ENCODE measurements around the gene PTPRCAP. TPM values are rescaled to one million over a fixed set of nuclear protein-coding genes. Genes with fewer than 3 reads are reported as not detected.
A peak's percentile ranks its signal among the peaks of the same experiment; 100 is the strongest.

The PTPRCAP gene
- polyA plus RNA-seq, 1 donor, result 6.8 TPM

- no peak overlapping the region for H3K27ac ChIP-seq (ENCODE audit: low read length)
- no peak overlapping the region for H3K4me3 ChIP-seq (ENCODE audit: low read length)
- no peaks in the 10 kb centered on the region for H3K27me3 ChIP-seq (ENCODE audit: control insufficient read depth, insufficient read depth, low read length)
- H3K36me3 ChIP-seq (ENCODE audit: control insufficient read depth, insufficient read depth, low read length), result peaks cover 41% of the 10 kb centered on the region
- no CpG with 5 or more reads among the region's 18 CpGs for WGBS (ENCODE audit: insufficient coverage, low lambda C conversion rate)
- no peak for DNase-seq
- peaks cover 2% of the 10 kb centered on the region for H3K9me3 ChIP-seq (ENCODE audit: control insufficient read depth, low read depth, low read length)
- peaks cover 15% of the 10 kb centered on the region for H3K4me1 ChIP-seq (ENCODE audit: control insufficient read depth, insufficient read depth, low read length)
Observed at GRCh38 chr11:67393437-67393836, 44.0 kb downstream of the PTPRCAP start.

GRCh38 chr11:67392183-67392715 is 45.2 kb downstream of the PTPRCAP start:
- Histone ChIP-seq H3K27ac (ENCODE audit: low read length) (peak overlapping the region; percentile 49), H3K4me1 (ENCODE audit: control insufficient read depth, insufficient read depth, low read length) (peaks cover 15% of the 10 kb centered on the region), H3K27me3 (ENCODE audit: control insufficient read depth, insufficient read depth, low read length) (no peaks in the 10 kb centered on the region), H3K9me3 (ENCODE audit: control insufficient read depth, low read depth, low read length) (peaks cover 2% of the 10 kb centered on the region), H3K36me3 (ENCODE audit: control insufficient read depth, insufficient read depth, low read length) (peaks cover 29% of the 10 kb centered on the region), H3K4me3 (ENCODE audit: low read length) (peak overlapping the region; percentile 89)
- WGBS (ENCODE audit: insufficient coverage, low lambda C conversion rate), result no CpG with 5 or more reads among the region's 31 CpGs
- no peak for DNase-seq

GRCh38 chr11:67391304-67392182 is 45.9 kb downstream of the PTPRCAP start, which contains the start of gene RAD9A:
Gene RAD9A (plus strand): TSS chr11:67391986. CDS start chr11:67392045, 59 bp downstream.
- peak within 1 kb of the TSS; percentile 90 for H3K27ac ChIP-seq (ENCODE audit: low read length)
- no CpG with 5 or more reads among the region's 75 CpGs for whole genome bisulfite sequencing (ENCODE audit: insufficient coverage, low lambda C conversion rate)
- peak within 1 kb of the TSS; percentile 89 for H3K4me3 ChIP-seq (ENCODE audit: low read length)
- peaks cover 15% of the 10 kb centered on the region for H3K4me1 ChIP-seq (ENCODE audit: control insufficient read depth, insufficient read depth, low read length)
- peaks cover 23% of the 10 kb centered on the region for H3K36me3 ChIP-seq (ENCODE audit: control insufficient read depth, insufficient read depth, low read length)
- peaks cover 2% of the 10 kb centered on the region for H3K9me3 ChIP-seq (ENCODE audit: control insufficient read depth, low read depth, low read length)
- no peaks in the 10 kb centered on the region for H3K27me3 ChIP-seq (ENCODE audit: control insufficient read depth, insufficient read depth, low read length)
- DNase-seq, result peak; percentile 97

GRCh38 chr11:67390947-67391303 is 46.6 kb downstream of the PTPRCAP start:
- H3K27me3 ChIP-seq (ENCODE audit: control insufficient read depth, insufficient read depth, low read length), result no peaks in the 10 kb centered on the region
- H3K9me3 ChIP-seq (ENCODE audit: control insufficient read depth, low read depth, low read length), result peaks cover 2% of the 10 kb centered on the region
- peaks cover 15% of the 10 kb centered on the region for H3K4me1 ChIP-seq (ENCODE audit: control insufficient read depth, insufficient read depth, low read length)
- H3K36me3 ChIP-seq (ENCODE audit: control insufficient read depth, insufficient read depth, low read length), result peaks cover 17% of the 10 kb centered on the region
- DNase-seq, result no peak
- peak overlapping the region; percentile 90 for H3K27ac ChIP-seq (ENCODE audit: low read length)
- no CpG with 5 or more reads among the region's 15 CpGs for WGBS (ENCODE audit: insufficient coverage, low lambda C conversion rate)
- H3K4me3 ChIP-seq (ENCODE audit: low read length), result peak overlapping the region; percentile 89

- peak in 1 of 2 donors; percentile 43 for DNase-seq
- H3K9me3 ChIP-seq (ENCODE audit: control insufficient read depth, low read depth, low read length), result peaks cover 2% of the 10 kb centered on the region
- no peaks in the 10 kb centered on the region for H3K27me3 ChIP-seq (ENCODE audit: control insufficient read depth, insufficient read depth, low read length)
- no peak overlapping the region for H3K4me3 ChIP-seq (ENCODE audit: low read length)
- peaks cover 9% of the 10 kb centered on the region for H3K36me3 ChIP-seq (ENCODE audit: control insufficient read depth, insufficient read depth, low read length)
- no peak overlapping the region for H3K27ac ChIP-seq (ENCODE audit: low read length)
- WGBS (ENCODE audit: insufficient coverage, low lambda C conversion rate), result no CpG with 5 or more reads among the region's 6 CpGs
- peaks cover 15% of the 10 kb centered on the region for H3K4me1 ChIP-seq (ENCODE audit: control insufficient read depth, insufficient read depth, low read length)
Observed at GRCh38 chr11:67389477-67389876, 48.0 kb downstream of the PTPRCAP start.

- Histone ChIP-seq H3K27ac (ENCODE audit: low read length) (no peak overlapping the region), H3K36me3 (ENCODE audit: control insufficient read depth, insufficient read depth, low read length) (no peaks in the 10 kb centered on the region), H3K4me1 (ENCODE audit: control insufficient read depth, insufficient read depth, low read length) (peaks cover 12% of the 10 kb centered on the region), H3K27me3 (ENCODE audit: control insufficient read depth, insufficient read depth, low read length) (no peaks in the 10 kb centered on the region), H3K4me3 (ENCODE audit: low read length) (no peak overlapping the region), H3K9me3 (ENCODE audit: control insufficient read depth, low read depth, low read length) (peaks cover 2% of the 10 kb centered on the region)
- DNase-seq, result no peak
- no CpG with 5 or more reads among the region's 6 CpGs for WGBS (ENCODE audit: insufficient coverage, low lambda C conversion rate)
Observed at GRCh38 chr11:67387518-67387917, 50.0 kb downstream of the PTPRCAP start.

- Histone ChIP-seq H3K9me3 (ENCODE audit: control insufficient read depth, low read depth, low read length) (peaks cover 2% of the 10 kb centered on the region), H3K4me1 (ENCODE audit: control insufficient read depth, insufficient read depth, low read length) (peaks cover 13% of the 10 kb centered on the region), H3K36me3 (ENCODE audit: control insufficient read depth, insufficient read depth, low read length) (no peaks in the 10 kb centered on the region), H3K27ac (ENCODE audit: low read length) (no peak overlapping the region), H3K27me3 (ENCODE audit: control insufficient read depth, insufficient read depth, low read length) (no peaks in the 10 kb centered on the region), H3K4me3 (ENCODE audit: low read length) (no peak overlapping the region)
- DNase-seq, result no peak
- WGBS (ENCODE audit: insufficient coverage, low lambda C conversion rate), result no CpG with 5 or more reads among the region's 9 CpGs
Observed at GRCh38 chr11:67387069-67387468, 50.4 kb downstream of the PTPRCAP start.

Other genes starting within 250 kb of the PTPRCAP start
- gene GRK2, start 171.2 kb downstream of the PTPRCAP start, polyA plus RNA-seq, result 82.5 TPM
- gene ANKRD13D, start 148.4 kb downstream of the PTPRCAP start, polyA plus RNA-seq, result 38.8 TPM
- 36.4 TPM for gene SSH3, start 134.2 kb downstream of the PTPRCAP start, polyA plus RNA-seq
- gene POLD4, start 84.1 kb downstream of the PTPRCAP start, polyA plus RNA-seq, result 112 TPM
- gene CLCF1, start 64.1 kb downstream of the PTPRCAP start, polyA plus RNA-seq, result 9.6 TPM
- 22.1 TPM for gene RAD9A, start 45.7 kb downstream of the PTPRCAP start, polyA plus RNA-seq
- gene PPP1CA, start 35.8 kb downstream of the PTPRCAP start, polyA plus RNA-seq, result 112 TPM
- gene TBC1D10C, start 33.6 kb downstream of the PTPRCAP start, polyA plus RNA-seq, result 3.7 TPM
- 4.7 TPM for gene CARNS1, start 22.0 kb downstream of the PTPRCAP start, polyA plus RNA-seq
- 40.3 TPM for gene RPS6KB2, start 9.2 kb downstream of the PTPRCAP start, polyA plus RNA-seq
- 93.4 TPM for gene CORO1B, start 5.8 kb upstream of the PTPRCAP start, polyA plus RNA-seq
- gene GPR152, start 15.0 kb upstream of the PTPRCAP start, polyA plus RNA-seq, result not detected
- gene CABP4, start 17.7 kb upstream of the PTPRCAP start, polyA plus RNA-seq, result 0.90 TPM
- 63.0 TPM for gene TMEM134, start 31.6 kb upstream of the PTPRCAP start, polyA plus RNA-seq
- gene AIP, start 45.3 kb upstream of the PTPRCAP start, polyA plus RNA-seq, result 48.0 TPM
- 54.1 TPM for gene PITPNM1, start 67.7 kb upstream of the PTPRCAP start, polyA plus RNA-seq
- 105 TPM for gene CDK2AP2, start 70.5 kb upstream of the PTPRCAP start, polyA plus RNA-seq
- gene CABP2, start 85.8 kb upstream of the PTPRCAP start, polyA plus RNA-seq, result 0.07 TPM
- gene GSTP1, start 146.1 kb upstream of the PTPRCAP start, polyA plus RNA-seq, result 848 TPM
- 191 TPM for gene NDUFV1, start 169.3 kb upstream of the PTPRCAP start, polyA plus RNA-seq
- 14.6 TPM for gene NUDT8, start 192.3 kb upstream of the PTPRCAP start, polyA plus RNA-seq
- gene TBX10, start 202.1 kb upstream of the PTPRCAP start, polyA plus RNA-seq, result 4.9 TPM
- 86.6 TPM for gene ACY3, start 213.0 kb upstream of the PTPRCAP start, polyA plus RNA-seq
- not detected for gene ALDH3B2, start 236.9 kb upstream of the PTPRCAP start, polyA plus RNA-seq

Measured in large intestine (tissue), 3 donors.